Posterior cingulate gyrus (tissue), 11 donors: ENCODE results near the gene APOA5.
"Not testable (repeated sequence)": the region's sequence is repeated elsewhere in the genome, so short reads cannot be mapped to it uniquely, and the experiment has no call there.

Source experiments
- DNase-seq, 10 donors: peaks; one replicate each; pipeline versions ENCODE4 v3.0.0 to v3.0.0-alpha.2; 2020 to 2021; ENCODE audit warnings: mixed read lengths in 3 of 10
- intact Hi-C: fragments of 100-400 bp; cut with DNase I; formaldehyde crosslinking; loops from one replicate; pipeline ENCODE4 v1.15.1; 2023

APOA5 gene

DNA sequence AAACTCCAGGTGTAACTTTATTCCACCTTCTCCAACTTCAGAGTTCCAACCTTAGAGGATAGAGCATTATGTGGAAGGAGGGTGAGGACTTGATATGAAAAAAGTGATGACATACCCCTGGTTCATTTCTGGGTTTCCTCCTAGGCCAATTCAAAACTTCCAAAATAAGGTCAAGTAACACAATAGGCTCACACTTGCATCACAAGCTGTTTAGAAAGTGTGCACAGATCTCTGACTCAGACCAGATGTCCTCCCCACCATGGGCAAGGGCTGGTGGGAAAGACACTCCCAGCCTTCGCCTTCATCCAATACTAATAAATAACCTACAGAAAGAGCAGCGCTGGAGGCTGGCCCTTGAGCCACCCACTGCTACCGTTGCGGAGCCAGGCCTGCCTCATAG lies 13.1 kb downstream of the APOA5 start:
- intact Hi-C loops: loop anchor here (10.0 kb wide), 1 partner anchor 456 kb away; the partner anchor contains the start of genes PCSK7 and RNF214
- DNase-seq: no peak

DNA sequence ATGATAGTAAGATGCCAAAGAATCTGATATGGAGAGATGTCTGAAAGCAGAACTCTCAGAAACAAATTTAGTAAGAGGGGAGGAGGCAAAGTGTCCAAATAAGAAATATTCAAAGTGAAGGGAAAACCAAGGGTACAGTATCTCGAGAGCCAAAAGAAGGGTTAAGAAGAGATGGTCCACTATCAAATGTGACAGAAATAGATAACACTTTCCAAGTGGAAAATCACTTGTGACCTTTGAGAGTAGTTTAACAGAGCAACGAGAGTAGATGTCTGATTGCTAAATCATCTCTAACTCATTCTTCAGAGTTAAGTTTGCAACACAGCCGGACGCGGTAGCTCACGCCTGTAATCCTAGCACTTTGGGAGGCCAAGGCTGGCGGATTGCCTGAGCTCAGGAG lies 14.6 kb downstream of the APOA5 start:
- no peak for DNase-seq
- intact Hi-C loops: loop anchor here (10.0 kb wide), 1 partner anchor 458 kb away; the partner anchor contains the start of genes PCSK7 and RNF214

DNA sequence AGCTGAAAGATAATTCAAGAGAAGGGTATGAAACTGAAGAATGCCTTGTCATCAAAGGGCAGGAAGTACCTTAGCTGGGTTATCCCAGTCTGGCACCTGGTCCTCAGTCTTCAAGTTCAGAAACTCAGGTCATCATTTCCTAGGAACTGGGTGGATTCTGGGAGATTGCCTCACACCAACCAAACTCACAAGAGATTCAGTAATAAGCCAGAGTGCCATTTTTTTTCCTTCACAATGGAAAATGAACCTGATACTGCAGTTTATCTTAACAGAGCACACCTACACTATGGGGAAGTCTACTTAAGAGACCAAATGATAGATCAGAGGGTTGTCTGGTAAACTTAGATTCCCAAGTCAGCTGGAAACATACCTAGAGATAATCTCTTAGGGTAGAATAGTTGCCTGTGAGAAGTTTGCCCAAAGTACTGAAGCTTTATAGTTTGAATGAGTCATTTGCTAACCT lies 15.1 kb downstream of the APOA5 start:
- DNase-seq: no peak
- intact Hi-C loops: loop anchor here (10.0 kb wide), 1 partner anchor 458 kb away; the partner anchor contains the start of genes PCSK7 and RNF214

DNA sequence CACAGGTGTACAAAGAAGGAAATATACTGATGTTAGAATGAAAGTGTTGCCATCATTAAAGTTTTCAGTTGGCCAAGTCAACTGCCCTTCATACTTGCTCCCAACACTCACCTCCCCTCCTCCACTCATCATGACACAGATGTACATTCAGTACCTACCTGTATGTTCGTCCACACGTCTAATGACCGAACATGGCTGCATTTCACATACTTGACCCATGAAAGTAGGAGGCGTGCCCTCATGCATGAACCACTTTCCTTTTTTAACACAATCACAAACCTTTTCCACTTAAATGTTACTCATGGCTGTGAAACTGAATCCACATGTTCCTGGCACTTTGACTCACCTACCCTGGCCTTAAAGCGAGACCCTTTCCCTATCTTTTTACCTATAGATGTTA lies 15.7 kb downstream of the APOA5 start:
- no peak for DNase-seq
- intact Hi-C loops: loop anchor here (10.0 kb wide), 1 partner anchor 459 kb away; the partner anchor contains the start of genes PCSK7 and RNF214

DNA sequence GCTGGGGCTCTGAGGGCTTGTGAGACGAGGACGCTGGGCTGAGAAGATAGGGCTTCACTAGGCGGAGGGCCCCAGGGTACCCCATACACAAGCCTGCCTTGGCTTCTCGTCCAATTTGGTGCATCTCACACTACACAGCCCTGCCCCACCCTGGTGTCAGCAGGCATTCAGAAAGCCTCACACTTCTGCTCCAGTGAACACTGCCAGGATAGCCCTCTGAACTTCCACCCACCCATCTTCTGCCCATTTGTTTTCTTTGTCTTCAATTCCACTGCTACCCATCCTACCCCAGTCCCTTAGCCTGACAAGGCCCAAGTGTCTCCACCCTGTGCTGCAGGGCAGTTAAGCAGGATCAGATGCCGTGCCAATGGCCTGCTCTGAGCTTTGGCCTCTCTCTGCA lies 17.0 kb downstream of the APOA5 start:
- intact Hi-C loops: loop anchor here (10.0 kb wide), 1 partner anchor 460 kb away; the partner anchor contains the start of genes PCSK7 and RNF214
- DNase-seq: no peak

DNA sequence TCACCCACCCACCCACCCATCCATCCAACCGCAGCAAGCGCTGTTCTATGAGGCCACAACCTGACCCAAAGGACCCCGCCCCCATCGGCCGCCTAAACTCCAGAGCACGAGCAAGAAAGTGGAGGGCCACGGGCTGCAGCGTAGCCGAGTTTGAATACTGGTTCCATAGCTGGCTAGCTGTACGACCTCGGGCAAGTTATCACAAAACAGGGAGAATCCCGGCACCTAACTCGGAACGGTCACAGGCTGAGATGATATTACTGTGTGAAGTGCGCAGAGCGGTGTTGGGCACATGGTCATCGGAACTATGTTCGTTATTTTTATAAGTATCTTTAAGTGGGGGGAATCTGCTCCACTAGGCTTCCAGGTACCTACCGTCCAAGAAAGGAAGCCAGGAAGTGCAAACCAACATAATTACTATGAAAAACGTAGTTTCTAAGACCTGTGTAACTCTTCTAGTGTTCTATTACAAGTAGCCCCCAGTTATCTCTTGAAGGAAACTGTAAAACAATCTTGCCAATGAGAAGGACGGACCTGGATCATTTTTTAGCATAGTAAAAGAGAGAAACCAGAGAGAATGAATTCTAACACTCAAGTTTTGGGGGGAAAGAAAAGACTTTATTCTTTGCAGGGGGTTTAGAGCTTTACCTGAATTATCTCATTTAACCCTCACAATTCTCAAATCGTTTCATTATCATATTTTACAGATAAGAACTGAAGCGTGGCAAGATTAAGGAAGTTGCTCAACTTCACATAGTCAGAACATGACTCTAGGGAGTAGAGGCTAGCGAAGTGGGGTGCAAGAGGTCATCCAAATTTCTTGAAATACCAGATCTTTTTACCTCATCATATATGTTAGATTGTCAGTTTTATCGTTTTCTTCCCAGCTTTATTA lies 18.2 kb downstream of the APOA5 start:
- DNase-seq: peak in 1 of 10 donors; percentile 52

DNA sequence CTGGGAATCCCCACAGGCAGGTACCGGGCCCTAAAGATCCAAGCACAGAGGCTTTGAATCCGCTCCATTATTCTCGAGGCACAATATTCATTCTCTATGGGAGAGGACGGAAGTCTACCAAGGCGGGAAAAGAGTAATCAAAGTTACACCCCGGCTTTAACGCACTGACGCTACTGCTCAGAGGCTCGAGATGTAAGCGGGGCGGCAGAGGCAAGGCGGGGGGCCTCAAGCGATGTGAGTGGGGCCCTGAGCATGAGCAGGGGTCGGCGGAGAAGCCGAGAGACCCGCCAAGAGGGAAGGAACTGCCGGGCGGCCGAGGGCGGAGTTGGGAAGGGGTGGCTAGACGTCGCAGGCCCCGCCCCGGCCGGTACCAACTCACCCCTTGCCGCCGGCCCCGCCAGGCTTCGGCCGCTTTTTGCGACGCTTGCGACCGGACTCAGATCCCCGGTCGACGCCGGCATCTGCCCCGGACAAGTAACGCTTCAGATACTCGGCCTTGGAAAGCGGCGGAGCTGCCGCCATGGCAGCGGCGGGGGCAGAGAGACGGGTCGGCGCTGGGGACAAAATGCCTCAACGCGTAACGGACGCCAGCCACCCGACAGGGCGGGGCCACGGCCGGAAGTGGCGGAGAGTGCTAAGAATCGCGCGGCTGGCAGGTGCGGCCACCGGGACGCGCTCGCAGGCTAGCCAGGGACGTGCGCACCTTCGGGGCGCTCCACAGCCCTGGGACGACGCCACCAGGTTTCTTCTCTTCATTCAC lies 19.1 kb downstream of the APOA5 start, which contains the start of gene BUD13:
Gene BUD13 (minus strand): TSS at position 545 of the 760 bp plus-strand sequence. CDS start 23 bp downstream, at position 522.
- peak; percentile 86 to 98 (median 90) for DNase-seq
- intact Hi-C loops: loop anchor here (10.0 kb wide), 1 partner anchor 462 kb away; the partner anchor contains the start of genes PCSK7 and RNF214

More for the DNA sequence above, 18.2 kb downstream of the APOA5 start:
- intact Hi-C loops: loop anchor here (10.0 kb wide), 1 partner anchor 461 kb away; the partner anchor contains the start of genes PCSK7 and RNF214

DNA sequence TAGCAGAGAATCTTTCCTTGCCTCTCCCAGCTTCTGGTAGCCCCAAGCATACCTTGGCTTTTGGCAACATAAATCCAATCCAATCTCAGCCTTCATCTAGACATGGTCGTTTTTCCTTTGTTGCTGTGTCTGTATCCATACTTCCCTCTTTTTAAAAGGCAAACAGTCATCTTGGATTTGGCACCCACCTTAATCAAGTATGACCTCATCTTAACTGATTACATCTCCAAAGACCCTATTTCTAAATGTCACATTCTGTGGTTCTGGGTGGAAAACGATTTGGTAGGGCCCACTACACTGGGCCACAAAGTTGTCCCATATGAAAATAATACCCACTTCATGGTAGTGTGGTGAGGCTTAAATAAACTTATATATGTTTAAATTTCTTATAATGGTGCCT lies 19.7 kb downstream of the APOA5 start:
- no peak for DNase-seq
- intact Hi-C loops: loop anchor here (10.0 kb wide), 1 partner anchor 463 kb away; the partner anchor contains the start of genes PCSK7 and RNF214

DNA sequence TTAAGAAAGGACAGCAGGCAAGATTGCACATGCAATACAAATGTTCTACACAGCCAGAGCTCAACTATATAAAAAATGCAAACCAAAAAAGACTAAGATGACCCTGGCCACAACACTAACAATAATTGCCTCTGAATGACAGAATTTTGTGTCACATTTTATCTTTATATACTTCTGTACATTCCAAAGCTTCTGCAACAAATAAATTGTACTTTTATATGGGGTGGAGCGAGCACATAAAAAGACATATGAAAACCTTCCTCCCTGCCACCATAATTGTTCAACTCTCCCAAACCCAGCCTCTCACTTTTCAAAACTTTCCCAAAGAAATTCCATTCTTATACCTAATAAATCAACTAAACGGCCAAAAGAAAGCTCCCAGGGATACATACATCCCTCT lies 29.5 kb downstream of the APOA5 start:
- intact Hi-C loops: no loop called here
- DNase-seq: no peak

DNA sequence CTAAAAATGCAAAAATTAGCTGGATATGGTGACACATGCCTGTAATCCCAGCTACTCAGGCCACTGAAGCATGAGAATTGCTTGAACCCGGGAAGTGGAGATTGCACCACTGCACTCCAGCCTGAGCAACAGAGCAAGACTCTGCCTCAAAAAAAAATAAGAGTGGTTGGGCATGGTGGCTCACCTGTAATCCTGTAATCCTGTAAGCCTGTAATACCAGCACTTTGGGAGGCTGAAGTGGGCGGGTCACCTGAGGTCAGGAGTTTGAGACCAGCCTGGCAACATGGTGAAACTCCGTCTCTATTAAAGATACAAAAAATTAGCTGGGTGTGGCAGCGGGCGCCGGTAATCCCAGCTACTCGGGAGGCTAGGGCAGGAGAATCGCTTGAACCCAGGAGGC lies 35.6 kb downstream of the APOA5 start:
- intact Hi-C loops, DNase-seq: not testable (repeated sequence)

DNA sequence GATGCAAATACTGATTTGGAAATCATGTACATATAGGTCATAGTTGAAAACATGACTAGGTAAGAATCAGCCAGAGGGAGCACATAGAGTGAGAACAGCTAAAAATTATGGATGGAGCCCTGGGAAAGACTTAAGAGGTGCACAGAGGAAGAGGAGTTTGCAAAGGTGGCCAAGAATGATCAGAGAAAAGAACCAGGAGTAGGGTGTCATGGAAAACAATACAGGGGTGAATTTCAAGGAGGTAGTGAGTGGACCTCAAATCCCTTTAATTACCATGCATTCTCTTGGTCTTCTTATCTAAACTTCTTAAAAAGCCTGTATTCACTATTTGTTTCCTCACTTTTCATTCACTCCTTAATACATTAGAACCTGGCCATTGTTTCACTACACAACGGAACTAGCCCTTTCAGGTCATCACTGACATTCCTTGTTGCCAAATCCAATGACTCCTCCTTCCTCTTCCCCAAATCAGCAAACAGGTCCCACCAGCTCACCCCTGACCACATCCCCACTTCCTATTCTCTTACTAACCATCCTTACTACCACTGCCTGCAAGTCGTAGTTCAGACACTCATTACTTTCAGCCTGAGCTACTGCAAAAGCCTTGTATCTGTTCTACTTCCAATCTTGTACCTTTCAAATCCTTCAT lies 41.5 kb downstream of the APOA5 start:
- no peak for DNase-seq
- intact Hi-C loops: no loop called here

DNA sequence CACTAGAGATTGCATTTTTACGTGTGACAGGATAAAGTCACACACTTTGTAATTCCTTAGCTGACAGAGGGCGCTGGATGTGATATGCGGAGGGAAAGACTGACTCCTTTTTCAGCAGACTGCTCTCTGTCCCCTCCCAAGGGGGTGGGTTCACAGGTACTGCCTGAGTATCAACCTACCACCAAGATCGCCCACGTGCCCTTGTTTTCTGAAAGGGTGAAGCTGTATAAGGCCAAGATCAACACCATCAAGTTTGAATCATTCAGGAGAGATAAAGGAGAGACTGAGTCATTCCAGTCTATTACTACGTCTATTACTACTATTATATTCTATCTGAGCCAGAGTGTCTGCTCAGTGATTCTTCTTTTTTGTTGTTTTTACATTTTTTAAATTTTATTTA lies 49.6 kb downstream of the APOA5 start:
- no peak for DNase-seq
- intact Hi-C loops: no loop called here

DNA sequence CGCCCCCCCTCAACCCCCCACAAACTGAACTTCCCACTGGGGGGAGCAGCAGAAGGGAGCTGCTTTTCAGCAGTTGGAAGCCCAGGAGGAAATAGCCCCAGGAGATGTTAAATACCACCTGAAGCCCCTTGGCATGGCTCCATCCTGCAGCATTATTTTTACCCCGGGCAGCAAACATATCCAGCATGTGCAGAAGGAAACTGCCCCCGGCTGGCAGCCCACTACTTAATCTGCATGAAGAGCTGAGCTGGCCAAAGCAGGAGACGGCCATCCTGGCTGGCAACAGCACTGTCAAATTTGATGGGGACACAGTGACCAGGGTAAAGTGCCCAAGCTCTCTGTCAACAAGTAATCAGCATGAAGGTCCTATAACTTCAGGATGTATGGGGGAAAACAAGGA lies 50.9 kb downstream of the APOA5 start:
- intact Hi-C loops: no loop called here

More for the DNA sequence above, 50.9 kb downstream of the APOA5 start:
- no peak for DNase-seq
